Iris pigment epithelial cell (primary cell): ENCODE data around the gene ABI3.
"Not testable (repeated sequence)": the region's sequence is repeated elsewhere in the genome, so short reads cannot be mapped to it uniquely, and the experiment has no call there.

Source experiments
- DNase-seq: peaks from one replicate; pipeline ENCODE4 v3.0.0-alpha.2; 2011; ENCODE audit warnings: low read depth

ABI3 gene

GRCh38 chr17:49252148-49252695, 41.7 kb downstream of the ABI3 start:
- peak; percentile 66 for DNase-seq

- DNase-seq: no peak
Observed at GRCh38 chr17:49254066-49254465, 43.6 kb downstream of the ABI3 start.

GRCh38 chr17:49255125-49255524, 44.6 kb downstream of the ABI3 start:
- DNase-seq: no peak

GRCh38 chr17:49258394-49258793, 47.9 kb downstream of the ABI3 start:
- DNase-seq: no peak

GRCh38 chr17:49259663-49260010, 49.1 kb downstream of the ABI3 start:
- DNase-seq: no peak

- DNase-seq: peak; percentile 45
Observed at GRCh38 chr17:49260011-49260816, 49.7 kb downstream of the ABI3 start.

- peak; percentile 95 for DNase-seq
Observed at GRCh38 chr17:49260817-49261291, 50.3 kb downstream of the ABI3 start.

- not testable (repeated sequence) for DNase-seq
Observed at GRCh38 chr17:49261540-49261939, 51.0 kb downstream of the ABI3 start.

GRCh38 chr17:49266233-49266632, 55.7 kb downstream of the ABI3 start:
- DNase-seq: no peak

- no peak for DNase-seq
Observed at GRCh38 chr17:49267912-49268311, 57.4 kb downstream of the ABI3 start.

GRCh38 chr17:49269356-49269755, 58.8 kb downstream of the ABI3 start:
- no peak for DNase-seq
